Activated T-helper 2 cell treated with anti-CD3 and anti-CD28 coated beads, Interferon-gamma antibody, Interleukin-2, Interleukin-4, amounts not matched to agents 10 μg/mL and 5 μg/mL and 100 μg/mL, durations not matched to agents 14 hours and 24 hours and 36 hours (primary cell): ENCODE results near the gene ST6GALNAC6. TPM values are rescaled to one million over a fixed set of nuclear protein-coding genes. Genes with fewer than 3 reads are reported as not detected.
A peak's percentile ranks its signal among the peaks of the same experiment; 100 is the strongest.

Experiments used
- DNase-seq: peaks from one replicate; pipeline ENCODE4 v3.0.0; 2021; ENCODE audit warnings: low spot score
- H3K27ac Mint-ChIP-seq: one replicate; pipeline ENCODE4 v1.8.0; 2021; ENCODE audit warnings: mixed read lengths
- H3K27me3 Mint-ChIP-seq: one replicate; pipeline ENCODE4 v1.8.0; 2021; ENCODE audit warnings: low read depth, mixed read lengths
- H3K36me3 Mint-ChIP-seq: one replicate; pipeline ENCODE4 v1.8.0; 2021; ENCODE audit warnings: low read depth, mixed read lengths
- H3K4me1 Mint-ChIP-seq: one replicate; pipeline ENCODE4 v1.8.0; 2021; ENCODE audit warnings: low read depth, mixed read lengths
- H3K4me3 Mint-ChIP-seq: one replicate; pipeline ENCODE4 v1.8.0; 2021; ENCODE audit warnings: low read depth, mild to moderate bottlenecking, moderate library complexity, mixed read lengths
- H3K9me3 Mint-ChIP-seq: one replicate; pipeline ENCODE4 v1.8.0; 2021; ENCODE audit warnings: mixed read lengths
- intact Hi-C: fragments of 100-400 bp; cut with micrococcal nuclease; formaldehyde crosslinking; loops from one replicate; pipeline ENCODE4 v1.15.1; 2023
- total RNA-seq: library from RNA; stranded (reverse); gene quantifications from 2 replicates; pipeline ENCODE4 v1.2.3, GENCODE V29; 2022

The ST6GALNAC6 gene
- total RNA-seq, 1 donor from 2014 or later, result 60.7 TPM

DNA sequence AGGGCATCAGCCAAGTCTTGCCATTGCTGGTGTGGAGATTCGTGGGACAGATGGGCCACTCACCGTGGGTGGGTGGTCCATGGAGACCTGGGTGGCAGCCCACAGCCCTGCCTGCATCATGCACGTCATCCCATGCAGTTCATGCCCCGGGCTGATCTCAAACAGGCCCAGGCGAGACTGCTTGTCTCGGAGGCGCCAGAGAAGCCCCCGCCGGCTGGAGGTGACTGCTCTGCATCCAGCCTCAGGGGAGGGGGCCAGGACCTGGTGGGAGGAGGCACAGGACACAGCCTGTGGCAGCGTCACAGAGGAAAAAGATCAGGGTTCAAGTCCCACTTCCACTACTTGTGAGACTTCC, 30.2 kb upstream of the ST6GALNAC6 start:
- intact Hi-C loops, result no loop called here
- peak overlapping the region; percentile 39 for H3K4me3 Mint-ChIP-seq

GRCh38 chr9:127928676-127929624, 29.5 kb upstream of the ST6GALNAC6 start:
- Mint-ChIP-seq H3K9me3 (no peaks in the 10 kb centered on the region), H3K4me3 (peak overlapping the region; percentile 38), H3K36me3 (peaks cover 5% of the 10 kb centered on the region), H3K27me3 (peaks cover 16% of the 10 kb centered on the region), H3K4me1 (peaks cover 20% of the 10 kb centered on the region), H3K27ac (no peak overlapping the region)
- DNase-seq, result no peak
- intact Hi-C loops, result no loop called here

More for the DNA sequence above, 30.2 kb upstream of the ST6GALNAC6 start:
- no peaks in the 10 kb centered on the region for H3K9me3 Mint-ChIP-seq
- no peak overlapping the region for H3K27ac Mint-ChIP-seq
- no peak for DNase-seq
- peaks cover 10% of the 10 kb centered on the region for H3K36me3 Mint-ChIP-seq
- peaks cover 16% of the 10 kb centered on the region for H3K27me3 Mint-ChIP-seq
- peaks cover 25% of the 10 kb centered on the region for H3K4me1 Mint-ChIP-seq

DNA sequence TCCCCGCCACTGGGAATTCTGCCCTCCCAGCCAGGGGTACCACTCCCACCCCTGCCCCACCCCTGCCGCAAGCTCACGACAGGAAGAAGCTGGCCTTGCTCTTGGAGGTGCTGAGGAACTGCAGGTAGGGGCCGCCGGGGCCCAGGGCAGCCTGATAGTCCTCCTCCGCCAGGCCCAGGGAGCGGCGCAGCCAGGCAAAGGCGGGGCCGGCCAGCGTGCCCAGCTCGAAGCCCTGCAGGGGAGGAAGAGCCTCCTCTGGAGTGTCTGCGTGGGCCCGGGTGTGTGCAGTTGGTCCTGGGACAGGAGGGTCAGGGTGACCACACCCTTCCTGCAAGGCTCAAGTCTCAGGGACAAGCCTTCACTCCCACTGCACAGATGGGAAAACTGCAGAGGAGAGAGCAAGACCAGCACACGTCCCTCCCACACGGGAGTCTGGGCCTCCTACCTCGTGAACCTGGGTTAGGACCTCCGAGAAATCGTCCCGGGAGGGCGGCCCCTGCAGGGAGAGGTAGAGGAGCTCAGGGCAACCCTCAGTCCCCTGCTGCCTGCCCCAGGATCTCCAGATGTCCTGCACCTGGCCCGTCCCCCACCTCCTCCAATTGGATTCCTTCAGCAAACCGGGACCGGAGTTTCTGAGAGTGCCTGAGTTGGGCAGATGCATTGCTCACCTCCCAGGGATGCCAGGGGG, 28.7 kb upstream of the ST6GALNAC6 start:
- Mint-ChIP-seq H3K9me3 (no peaks in the 10 kb centered on the region), H3K36me3 (peaks cover 4% of the 10 kb centered on the region), H3K4me3 (peak overlapping the region; percentile 38), H3K27me3 (peaks cover 19% of the 10 kb centered on the region), H3K27ac (no peak overlapping the region), H3K4me1 (peaks cover 20% of the 10 kb centered on the region)
- DNase-seq, result no peak
- intact Hi-C loops, result no loop called here

DNA sequence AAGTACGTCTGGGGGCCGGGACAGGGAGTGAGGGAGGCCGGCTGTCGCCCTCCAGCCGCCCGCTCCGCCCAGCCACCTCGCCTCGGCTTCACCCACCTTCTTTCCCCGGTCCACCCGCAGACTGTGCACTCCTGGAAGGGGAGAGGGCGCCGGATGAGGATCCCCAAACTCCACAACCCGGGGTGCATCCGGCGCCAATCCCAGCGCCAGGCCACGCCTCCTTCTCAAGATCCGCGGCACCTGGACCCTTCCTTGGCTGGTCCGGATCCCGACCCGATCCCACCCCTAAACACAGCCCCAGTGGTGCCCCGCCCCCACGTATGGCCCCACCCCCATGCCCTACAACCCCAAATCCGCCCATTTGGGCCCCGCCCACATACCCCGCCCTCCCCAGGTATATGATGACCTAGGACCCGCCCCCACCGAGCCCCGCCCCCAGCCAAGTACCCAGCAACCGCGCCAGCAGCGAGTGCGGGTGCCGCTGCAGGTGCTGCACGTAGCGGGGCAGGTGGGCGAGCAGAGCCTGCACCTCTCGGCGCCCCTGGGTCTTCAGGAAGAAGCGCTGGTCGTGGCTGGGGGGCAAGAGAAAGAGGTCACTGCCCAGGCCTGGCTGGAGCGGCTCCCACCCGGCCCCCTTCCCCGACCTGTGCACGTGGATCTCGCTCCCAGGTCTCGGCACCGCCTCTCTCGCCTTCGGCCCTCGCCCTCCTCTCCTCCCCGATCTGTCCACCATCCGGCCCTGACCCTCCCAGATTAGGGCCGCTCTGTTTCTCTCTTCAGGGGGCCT, 28.0 kb upstream of the ST6GALNAC6 start:
- intact Hi-C loops, result no loop called here

GRCh38 chr9:127926906-127927200, 27.4 kb upstream of the ST6GALNAC6 start:
- no peak for DNase-seq
- intact Hi-C loops, result no loop called here
- Mint-ChIP-seq H3K9me3 (no peaks in the 10 kb centered on the region), H3K4me3 (no peak overlapping the region), H3K36me3 (no peaks in the 10 kb centered on the region), H3K27me3 (peaks cover 23% of the 10 kb centered on the region), H3K4me1 (peaks cover 22% of the 10 kb centered on the region), H3K27ac (no peak overlapping the region)

More for the DNA sequence above, 28.0 kb upstream of the ST6GALNAC6 start:
- Mint-ChIP-seq H3K27ac (no peak overlapping the region), H3K27me3 (peaks cover 19% of the 10 kb centered on the region), H3K4me3 (peak overlapping the region; percentile 54), H3K4me1 (peaks cover 20% of the 10 kb centered on the region), H3K36me3 (no peaks in the 10 kb centered on the region), H3K9me3 (no peaks in the 10 kb centered on the region)
- DNase-seq, result no peak

- peaks cover 23% of the 10 kb centered on the region for H3K27me3 Mint-ChIP-seq
- no peak overlapping the region for H3K27ac Mint-ChIP-seq
These were observed 26.8 kb upstream of the ST6GALNAC6 start for GRCh38 chr9:127925959-127926905.

GRCh38 chr9:127924736-127925444, 25.5 kb upstream of the ST6GALNAC6 start:
- Mint-ChIP-seq H3K9me3 (no peaks in the 10 kb centered on the region), H3K27me3 (peaks cover 23% of the 10 kb centered on the region), H3K27ac (no peak overlapping the region), H3K4me1 (peaks cover 15% of the 10 kb centered on the region), H3K36me3 (no peaks in the 10 kb centered on the region), H3K4me3 (no peak overlapping the region)
- no peak for DNase-seq
- intact Hi-C loops, result no loop called here

More at GRCh38 chr9:127925959-127926905, 26.8 kb upstream of the ST6GALNAC6 start:
- Mint-ChIP-seq H3K4me1 (peaks cover 20% of the 10 kb centered on the region), H3K9me3 (no peaks in the 10 kb centered on the region), H3K36me3 (no peaks in the 10 kb centered on the region), H3K4me3 (no peak overlapping the region)
- intact Hi-C loops, result no loop called here
- no peak for DNase-seq

GRCh38 chr9:127923771-127924170, 24.4 kb upstream of the ST6GALNAC6 start:
- intact Hi-C loops, result no loop called here
- Mint-ChIP-seq H3K27ac (no peak overlapping the region), H3K9me3 (no peaks in the 10 kb centered on the region), H3K4me3 (no peak overlapping the region), H3K36me3 (no peaks in the 10 kb centered on the region), H3K27me3 (peaks cover 20% of the 10 kb centered on the region), H3K4me1 (peaks cover 22% of the 10 kb centered on the region)
- no peak for DNase-seq

- Mint-ChIP-seq H3K27ac (no peak overlapping the region), H3K4me1 (peaks cover 25% of the 10 kb centered on the region), H3K9me3 (no peaks in the 10 kb centered on the region), H3K4me3 (no peak overlapping the region), H3K36me3 (no peaks in the 10 kb centered on the region), H3K27me3 (peaks cover 16% of the 10 kb centered on the region)
- intact Hi-C loops, result no loop called here
- no peak for DNase-seq
These were observed 23.6 kb upstream of the ST6GALNAC6 start for GRCh38 chr9:127923046-127923445.

- Mint-ChIP-seq H3K4me1 (peaks cover 29% of the 10 kb centered on the region), H3K36me3 (no peaks in the 10 kb centered on the region), H3K27me3 (peaks cover 16% of the 10 kb centered on the region), H3K27ac (no peak overlapping the region), H3K9me3 (no peaks in the 10 kb centered on the region), H3K4me3 (peak overlapping the region; percentile 34)
- DNase-seq, result peak; percentile 69
- intact Hi-C loops, result loop anchor here (1.0 to 2.0 kb wide), 2 partner anchors 119 to 186 kb away; partner anchors contain the start of genes FPGS and TOR2A
These were observed 22.2 kb upstream of the ST6GALNAC6 start for GRCh38 chr9:127921557-127922120.

GRCh38 chr9:127920794-127921193, 21.4 kb upstream of the ST6GALNAC6 start:
- no peak for DNase-seq
- peaks cover 31% of the 10 kb centered on the region for H3K4me1 Mint-ChIP-seq
- intact Hi-C loops, result loop anchor here (1.0 to 2.0 kb wide), 2 partner anchors 118 to 185 kb away; partner anchors contain the start of genes FPGS and TOR2A
- H3K9me3 Mint-ChIP-seq, result no peaks in the 10 kb centered on the region
- no peak overlapping the region for H3K4me3 Mint-ChIP-seq
- peaks cover 12% of the 10 kb centered on the region for H3K27me3 Mint-ChIP-seq
- no peak overlapping the region for H3K27ac Mint-ChIP-seq
- H3K36me3 Mint-ChIP-seq, result no peaks in the 10 kb centered on the region
